ENCODE measurements around the gene LAMB2.

DNA sequence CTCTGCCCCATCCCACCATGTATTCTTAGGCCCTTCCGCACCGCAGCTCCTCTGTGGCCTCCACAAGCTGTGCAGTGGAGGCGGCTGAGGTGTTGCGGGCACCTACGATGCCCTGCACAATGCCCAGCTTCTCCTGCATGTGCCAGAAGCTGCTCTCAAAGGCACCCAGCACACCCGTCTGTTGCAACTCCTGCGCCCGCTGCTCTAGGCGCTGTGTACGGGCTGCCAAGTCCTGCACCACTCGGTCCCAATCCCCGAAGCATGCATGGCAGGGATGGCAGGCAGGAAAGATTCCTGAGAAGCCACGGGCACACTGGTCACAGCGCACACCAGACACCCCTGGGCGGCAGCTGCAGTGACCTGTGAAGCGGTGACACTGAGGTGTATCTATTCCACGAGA lies 9.2 kb downstream of the LAMB2 start:
- no peak for TF ChIP-seq TCF4 (CRISPR knock-in tag; IDR thresholded peaks at IDR 0.05; ENCODE audit: borderline replicate concordance)
- TF ChIP-seq TOX (CRISPR knock-in tag; IDR thresholded peaks at IDR 0.05; ENCODE audit: borderline replicate concordance): no peak
- no peak for TF ChIP-seq ARNTL (CRISPR knock-in tag; IDR thresholded peaks at IDR 0.05; ENCODE audit: borderline replicate concordance, low read depth)
- TF ChIP-seq, protein P1, sequence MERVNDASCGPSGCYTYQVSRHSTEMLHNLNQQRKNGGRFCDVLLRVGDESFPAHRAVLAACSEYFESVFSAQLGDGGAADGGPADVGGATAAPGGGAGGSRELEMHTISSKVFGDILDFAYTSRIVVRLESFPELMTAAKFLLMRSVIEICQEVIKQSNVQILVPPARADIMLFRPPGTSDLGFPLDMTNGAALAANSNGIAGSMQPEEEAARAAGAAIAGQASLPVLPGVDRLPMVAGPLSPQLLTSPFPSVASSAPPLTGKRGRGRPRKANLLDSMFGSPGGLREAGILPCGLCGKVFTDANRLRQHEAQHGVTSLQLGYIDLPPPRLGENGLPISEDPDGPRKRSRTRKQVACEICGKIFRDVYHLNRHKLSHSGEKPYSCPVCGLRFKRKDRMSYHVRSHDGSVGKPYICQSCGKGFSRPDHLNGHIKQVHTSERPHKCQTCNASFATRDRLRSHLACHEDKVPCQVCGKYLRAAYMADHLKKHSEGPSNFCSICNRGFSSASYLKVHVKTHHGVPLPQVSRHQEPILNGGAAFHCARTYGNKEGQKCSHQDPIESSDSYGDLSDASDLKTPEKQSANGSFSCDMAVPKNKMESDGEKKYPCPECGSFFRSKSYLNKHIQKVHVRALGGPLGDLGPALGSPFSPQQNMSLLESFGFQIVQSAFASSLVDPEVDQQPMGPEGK (CRISPR knock-in tag; IDR thresholded peaks at IDR 0.05; ENCODE audit: borderline replicate concordance): no peak
- no peak for TF ChIP-seq RARB (CRISPR knock-in tag; IDR thresholded peaks at IDR 0.05)
- TF ChIP-seq, protein P2, sequence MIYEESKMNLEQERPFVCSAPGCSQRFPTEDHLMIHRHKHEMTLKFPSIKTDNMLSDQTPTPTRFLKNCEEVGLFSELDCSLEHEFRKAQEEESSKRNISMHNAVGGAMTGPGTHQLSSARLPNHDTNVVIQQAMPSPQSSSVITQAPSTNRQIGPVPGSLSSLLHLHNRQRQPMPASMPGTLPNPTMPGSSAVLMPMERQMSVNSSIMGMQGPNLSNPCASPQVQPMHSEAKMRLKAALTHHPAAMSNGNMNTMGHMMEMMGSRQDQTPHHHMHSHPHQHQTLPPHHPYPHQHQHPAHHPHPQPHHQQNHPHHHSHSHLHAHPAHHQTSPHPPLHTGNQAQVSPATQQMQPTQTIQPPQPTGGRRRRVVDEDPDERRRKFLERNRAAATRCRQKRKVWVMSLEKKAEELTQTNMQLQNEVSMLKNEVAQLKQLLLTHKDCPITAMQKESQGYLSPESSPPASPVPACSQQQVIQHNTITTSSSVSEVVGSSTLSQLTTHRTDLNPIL (CRISPR knock-in tag; IDR thresholded peaks at IDR 0.05; ENCODE audit: low read depth): no peak
